ENCODE data around the gene E2F2.

E2F2 gene

GRCh38 chr1:23574265-23574754, 43.3 kb upstream of the E2F2 start:
- no peaks in the 10 kb centered on the region for H3K9me3 ChIP-seq (ENCODE audit: insufficient read depth, low read depth, low read length)
- H3K4me1 ChIP-seq (ENCODE audit: insufficient read depth, low read length, poor library complexity, severe bottlenecking): peaks cover 6% of the 10 kb centered on the region
- H3K79me2 ChIP-seq (ENCODE audit: insufficient read depth, low read length): no peaks in the 10 kb centered on the region
- no peaks in the 10 kb centered on the region; the same call in 1 of the 2 replicates for H3F3A ChIP-seq (ENCODE audit: low read depth)
- H3K9me2 ChIP-seq (replicated peaks; ENCODE audit: low read depth, low read length): no peaks in the 10 kb centered on the region
- no peaks in the 10 kb centered on the region for H3K36me3 ChIP-seq (ENCODE audit: insufficient read depth, low read length)
- no peak overlapping the region for H3K4me3 ChIP-seq (ENCODE audit: low read length, poor library complexity, severe bottlenecking)
- H3K4me2 ChIP-seq (ENCODE audit: low read depth, low read length, poor library complexity, severe bottlenecking): no peak overlapping the region
- H3K27me3 ChIP-seq (ENCODE audit: insufficient read depth, low read length, poor library complexity, severe bottlenecking): peaks cover 4% of the 10 kb centered on the region
- no peak for TF ChIP-seq CTCF (conservative IDR thresholded peaks at IDR 0.05; ENCODE audit: low read length)
- TF ChIP-seq EZH2phosphoT487 (IDR thresholded peaks at IDR 0.05; ENCODE audit: borderline replicate concordance): no peak
- H2AFZ ChIP-seq (ENCODE audit: low read length): no peak overlapping the region
- H3K9ac ChIP-seq (ENCODE audit: low read depth, low read length, poor library complexity, severe bottlenecking): no peak overlapping the region
- H4K20me1 ChIP-seq (ENCODE audit: insufficient read depth, low read length, poor library complexity, severe bottlenecking): no peaks in the 10 kb centered on the region

DNA sequence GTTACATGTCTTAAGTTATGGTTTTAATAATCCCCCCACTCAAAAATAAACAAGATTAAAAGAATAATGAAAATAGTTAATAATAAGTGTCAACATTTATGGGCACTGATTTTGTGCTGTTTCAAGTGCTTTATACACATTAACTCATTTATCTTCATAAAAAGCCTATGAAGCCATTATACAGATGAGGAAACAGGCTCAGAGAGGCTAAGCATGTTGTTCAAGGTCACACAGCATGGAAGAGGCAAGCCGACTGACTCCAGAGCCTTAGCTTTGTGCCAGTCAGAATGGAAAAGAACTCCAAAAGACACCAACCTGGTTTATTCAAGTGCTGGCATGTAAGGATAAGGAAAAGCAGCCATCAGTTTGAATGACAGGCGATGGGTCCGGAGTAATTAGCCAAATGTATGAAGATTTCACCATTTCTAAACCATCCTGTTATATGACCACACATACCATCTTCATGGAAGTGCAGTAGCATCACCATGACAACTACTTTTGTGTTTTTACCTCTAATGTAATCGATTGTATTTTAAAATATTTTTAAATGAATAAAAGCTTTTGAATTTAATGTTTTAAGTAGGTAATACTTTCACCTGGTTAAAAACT, 42.6 kb upstream of the E2F2 start:
- TF ChIP-seq EZH2phosphoT487 (IDR thresholded peaks at IDR 0.05; ENCODE audit: borderline replicate concordance): no peak
- no peak for TF ChIP-seq CTCF (conservative IDR thresholded peaks at IDR 0.05; ENCODE audit: low read length)
- H3K9me3 ChIP-seq (ENCODE audit: insufficient read depth, low read depth, low read length): no peaks in the 10 kb centered on the region
- H3K9me2 ChIP-seq (replicated peaks; ENCODE audit: low read depth, low read length): no peaks in the 10 kb centered on the region
- no peaks in the 10 kb centered on the region for H3K79me2 ChIP-seq (ENCODE audit: insufficient read depth, low read length)
- H3K36me3 ChIP-seq (ENCODE audit: insufficient read depth, low read length): no peaks in the 10 kb centered on the region
- H3F3A ChIP-seq (ENCODE audit: low read depth): no peaks in the 10 kb centered on the region; the same call in 1 of the 2 replicates
- H3K4me2 ChIP-seq (ENCODE audit: low read depth, low read length, poor library complexity, severe bottlenecking): no peak overlapping the region
- H3K4me3 ChIP-seq (ENCODE audit: low read length, poor library complexity, severe bottlenecking): no peak overlapping the region
- H2AFZ ChIP-seq (ENCODE audit: low read length): no peak overlapping the region
- peaks cover 10% of the 10 kb centered on the region for H3K27me3 ChIP-seq (ENCODE audit: insufficient read depth, low read length, poor library complexity, severe bottlenecking)
- peaks cover 6% of the 10 kb centered on the region for H3K4me1 ChIP-seq (ENCODE audit: insufficient read depth, low read length, poor library complexity, severe bottlenecking)
- no peaks in the 10 kb centered on the region for H4K20me1 ChIP-seq (ENCODE audit: insufficient read depth, low read length, poor library complexity, severe bottlenecking)
- no peak overlapping the region for H3K9ac ChIP-seq (ENCODE audit: low read depth, low read length, poor library complexity, severe bottlenecking)

DNA sequence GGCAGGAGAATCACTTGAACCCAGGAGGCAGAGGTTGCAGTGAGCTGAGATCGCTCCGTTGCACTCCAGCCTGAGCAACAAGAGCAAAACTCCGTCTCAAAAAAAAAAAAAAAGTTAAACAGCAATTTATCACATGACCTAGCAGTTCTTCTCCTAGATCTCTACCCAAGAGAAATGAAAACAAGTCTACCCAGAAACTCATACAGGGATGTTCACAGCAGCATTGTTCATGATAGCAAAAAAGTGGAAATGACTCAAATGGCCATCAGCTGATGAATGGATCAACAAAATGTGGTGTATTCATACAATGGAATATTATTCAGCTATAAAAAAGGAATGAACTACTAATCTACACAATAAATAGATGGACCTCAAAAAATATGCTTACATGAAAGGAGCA, 40.4 kb upstream of the E2F2 start:
- H3K9ac ChIP-seq (ENCODE audit: low read depth, low read length, poor library complexity, severe bottlenecking): no peak overlapping the region
- no peaks in the 10 kb centered on the region for H3K9me3 ChIP-seq (ENCODE audit: insufficient read depth, low read depth, low read length)
- no peak overlapping the region for H3K4me2 ChIP-seq (ENCODE audit: low read depth, low read length, poor library complexity, severe bottlenecking)
- H3K36me3 ChIP-seq (ENCODE audit: insufficient read depth, low read length): no peaks in the 10 kb centered on the region
- no peak overlapping the region for H2AFZ ChIP-seq (ENCODE audit: low read length)
- no peaks in the 10 kb centered on the region for H3K79me2 ChIP-seq (ENCODE audit: insufficient read depth, low read length)
- H3K9me2 ChIP-seq (replicated peaks; ENCODE audit: low read depth, low read length): no peaks in the 10 kb centered on the region
- H3K27me3 ChIP-seq (ENCODE audit: insufficient read depth, low read length, poor library complexity, severe bottlenecking): peaks cover 17% of the 10 kb centered on the region
- H3F3A ChIP-seq (ENCODE audit: low read depth): no peaks in the 10 kb centered on the region; the same call in 1 of the 2 replicates
- TF ChIP-seq EZH2phosphoT487 (IDR thresholded peaks at IDR 0.05; ENCODE audit: borderline replicate concordance) (no peak), CTCF (conservative IDR thresholded peaks at IDR 0.05; ENCODE audit: low read length) (no peak)
- H3K4me1 ChIP-seq (ENCODE audit: insufficient read depth, low read length, poor library complexity, severe bottlenecking): peaks cover 6% of the 10 kb centered on the region
- no peak overlapping the region for H3K4me3 ChIP-seq (ENCODE audit: low read length, poor library complexity, severe bottlenecking)
- H4K20me1 ChIP-seq (ENCODE audit: insufficient read depth, low read length, poor library complexity, severe bottlenecking): no peaks in the 10 kb centered on the region
